Gastroesophageal sphincter (tissue), 4 donors: ENCODE data around the gene S1PR1. TPM values are rescaled to one million over a fixed set of nuclear protein-coding genes. Genes with fewer than 3 reads are reported as not detected.
"Not testable (repeated sequence)": the region's sequence is repeated elsewhere in the genome, so short reads cannot be mapped to it uniquely, and the experiment has no call there.

ENCODE experiments used
- ATAC-seq: fragments of 150-250 bp; one replicate; pipeline ENCODE4 v1.9.1; 2016; ENCODE audit warnings: mild to moderate bottlenecking, moderate library complexity
- H3K27ac ChIP-seq, 4 donors: fragments of 200-600 bp; sonication (generic) in 3 of 4; 1 replicate in 3 of 4; 2 replicates in 1 of 4; pipeline ENCODE4 v1.5.1; 2016 to 2019
- H3K27me3 ChIP-seq: fragments of 200-600 bp; sonication (generic); one replicate; pipeline ENCODE4 v1.5.1; 2019
- H3K36me3 ChIP-seq, 2 donors: fragments of 200-600 bp; sonication (generic); one replicate each; pipeline ENCODE4 v1.5.1; 2019; ENCODE audit warnings: control low read depth in 1 of 2
- H3K4me1 ChIP-seq, 3 donors: fragments of 200-600 bp; sonication (generic); 1 replicate in 2 of 3; 2 replicates in 1 of 3; pipeline ENCODE4 v1.5.1; 2016 to 2019; ENCODE audit warnings: control low read depth in 2 of 3
- H3K4me3 ChIP-seq, 2 donors: fragments of 200-600 bp; sonication (generic); one replicate each; pipeline ENCODE4 v1.5.1; 2019; ENCODE audit warnings: mild to moderate bottlenecking in 1 of 2, moderate library complexity in 1 of 2
- H3K9me3 ChIP-seq, 3 donors: fragments of 200-600 bp; sonication (generic); one replicate each; pipeline ENCODE4 v1.5.1; 2017 to 2019; ENCODE audit warnings: control low read depth in 2 of 3
- EP300 ChIP-seq: sonication (generic); formaldehyde crosslinking; IDR thresholded peaks from one replicate; pipeline ENCODE4 v1.6.1; 2017; ENCODE audit warnings: antibody characterized with exemption, mild to moderate bottlenecking
- POLR2A ChIP-seq, 2 donors: fragments of 450-650 bp; IDR thresholded peaks; one replicate each; pipeline ENCODE4 v1.6.1; 2017; ENCODE audit warnings: antibody characterized with exemption in 2 of 2, mild to moderate bottlenecking in 2 of 2, moderate library complexity in 1 of 2
- POLR2AphosphoS5 ChIP-seq: sonication (generic); formaldehyde crosslinking; IDR thresholded peaks from one replicate; pipeline ENCODE4 v1.6.1; 2017; ENCODE audit warnings: antibody characterized with exemption
- WGBS, 2 donors: methylation state at CpG; one replicate each; pipeline ENCODE4 v1.1.5; 2018; ENCODE audit warnings: low coverage in 1 of 2; 5-methylcytosine and 5-hydroxymethylcytosine counted together
- total RNA-seq, 4 donors: library from RNA; depleted of rRNA; stranded (reverse); fragments of >200 nt; gene quantifications; one replicate each; pipeline ENCODE4 v1.1.0, GENCODE V29; 2016
- TF ChIP-seq, protein P1 (sequence below), 4 experiments: fragments of 200-600 bp in 2 of 4; fragments of 450-650 bp in 2 of 4; sonication (generic) in 1 of 4; IDR thresholded peaks; one replicate each; pipeline ENCODE4 v1.5.1; 2017 to 2019; ENCODE audit warnings: antibody characterized with exemption in 4 of 4, mild to moderate bottlenecking in 2 of 4, moderate library complexity in 2 of 4

The S1PR1 gene
- total RNA-seq, 4 donors from 2014 or later = 13.9 to 73.6 (median 47.8) TPM

DNA sequence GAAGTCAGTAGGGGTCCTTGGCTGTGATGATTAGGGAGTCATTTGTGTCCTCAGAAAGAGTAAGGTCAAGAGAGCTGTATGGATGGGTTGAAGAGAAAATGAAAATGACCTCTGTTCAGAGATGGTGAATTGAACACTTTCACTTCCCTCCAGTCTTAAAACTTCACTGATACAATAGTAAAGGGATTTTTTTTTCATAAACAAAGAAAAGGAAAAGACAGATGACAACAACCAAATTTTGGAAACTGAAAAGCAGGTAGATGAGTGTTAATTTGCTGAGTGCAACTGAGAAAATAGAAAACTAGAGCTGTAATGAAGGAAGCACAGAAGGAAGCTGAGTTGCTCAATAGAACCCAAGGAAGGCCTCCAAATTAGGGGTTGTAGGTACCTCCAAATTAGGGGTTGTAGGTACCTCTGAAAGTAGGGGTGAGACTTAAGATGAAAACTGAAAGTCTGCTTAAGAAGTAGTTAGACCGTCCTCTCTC lies 14.8 kb upstream of the S1PR1 start:
- H3K4me1 ChIP-seq = no peaks in the 10 kb centered on the region
- no peaks in the 10 kb centered on the region for H3K36me3 ChIP-seq
- no peak for ATAC-seq
- no peaks in the 10 kb centered on the region for H3K27me3 ChIP-seq
- no peak overlapping the region for H3K4me3 ChIP-seq
- TF ChIP-seq EP300 = no peak
- no peak for TF ChIP-seq POLR2AphosphoS5
- TF ChIP-seq, protein P1, sequence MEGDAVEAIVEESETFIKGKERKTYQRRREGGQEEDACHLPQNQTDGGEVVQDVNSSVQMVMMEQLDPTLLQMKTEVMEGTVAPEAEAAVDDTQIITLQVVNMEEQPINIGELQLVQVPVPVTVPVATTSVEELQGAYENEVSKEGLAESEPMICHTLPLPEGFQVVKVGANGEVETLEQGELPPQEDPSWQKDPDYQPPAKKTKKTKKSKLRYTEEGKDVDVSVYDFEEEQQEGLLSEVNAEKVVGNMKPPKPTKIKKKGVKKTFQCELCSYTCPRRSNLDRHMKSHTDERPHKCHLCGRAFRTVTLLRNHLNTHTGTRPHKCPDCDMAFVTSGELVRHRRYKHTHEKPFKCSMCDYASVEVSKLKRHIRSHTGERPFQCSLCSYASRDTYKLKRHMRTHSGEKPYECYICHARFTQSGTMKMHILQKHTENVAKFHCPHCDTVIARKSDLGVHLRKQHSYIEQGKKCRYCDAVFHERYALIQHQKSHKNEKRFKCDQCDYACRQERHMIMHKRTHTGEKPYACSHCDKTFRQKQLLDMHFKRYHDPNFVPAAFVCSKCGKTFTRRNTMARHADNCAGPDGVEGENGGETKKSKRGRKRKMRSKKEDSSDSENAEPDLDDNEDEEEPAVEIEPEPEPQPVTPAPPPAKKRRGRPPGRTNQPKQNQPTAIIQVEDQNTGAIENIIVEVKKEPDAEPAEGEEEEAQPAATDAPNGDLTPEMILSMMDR (IDR thresholded peaks at IDR 0.05) = no peak
- no peak for TF ChIP-seq POLR2A (IDR thresholded peaks at IDR 0.05)
- no peak overlapping the region for H3K27ac ChIP-seq
- 91 to 100% methylated on average over 1 of the region's 1 CpG for WGBS, 2 donors
- no peaks in the 10 kb centered on the region for H3K9me3 ChIP-seq

DNA sequence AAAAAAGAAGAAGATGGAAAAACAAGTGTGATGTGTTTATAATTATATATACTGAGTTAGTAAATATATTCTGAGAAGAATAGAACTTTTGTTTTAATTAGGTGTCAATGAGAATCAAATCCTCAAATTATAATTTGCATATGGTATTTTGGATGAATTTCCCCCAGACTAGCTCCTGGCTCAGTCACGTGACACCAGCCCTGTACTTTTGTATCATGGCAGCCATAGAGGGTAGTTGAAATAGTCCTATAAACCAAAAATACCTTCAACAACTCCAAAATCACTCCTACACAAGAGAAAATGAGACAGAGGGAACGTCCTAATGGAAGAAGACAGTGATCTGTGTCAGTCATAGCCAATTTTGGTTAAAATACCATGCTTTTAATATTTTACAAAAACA lies 9.0 kb upstream of the S1PR1 start:
- TF ChIP-seq, protein P1 (IDR thresholded peaks at IDR 0.05) = no peak
- no peak for TF ChIP-seq POLR2AphosphoS5
- Histone ChIP-seq H3K36me3 (no peaks in the 10 kb centered on the region), H3K27ac (no peak overlapping the region), H3K4me1 (no peaks in the 10 kb centered on the region), H3K27me3 (no peaks in the 10 kb centered on the region), H3K4me3 (no peak overlapping the region), H3K9me3 (no peaks in the 10 kb centered on the region)
- WGBS, 2 donors = 59 to 75% methylated on average over 1 to 2 of the region's 2 CpGs
- no peak for ATAC-seq

DNA sequence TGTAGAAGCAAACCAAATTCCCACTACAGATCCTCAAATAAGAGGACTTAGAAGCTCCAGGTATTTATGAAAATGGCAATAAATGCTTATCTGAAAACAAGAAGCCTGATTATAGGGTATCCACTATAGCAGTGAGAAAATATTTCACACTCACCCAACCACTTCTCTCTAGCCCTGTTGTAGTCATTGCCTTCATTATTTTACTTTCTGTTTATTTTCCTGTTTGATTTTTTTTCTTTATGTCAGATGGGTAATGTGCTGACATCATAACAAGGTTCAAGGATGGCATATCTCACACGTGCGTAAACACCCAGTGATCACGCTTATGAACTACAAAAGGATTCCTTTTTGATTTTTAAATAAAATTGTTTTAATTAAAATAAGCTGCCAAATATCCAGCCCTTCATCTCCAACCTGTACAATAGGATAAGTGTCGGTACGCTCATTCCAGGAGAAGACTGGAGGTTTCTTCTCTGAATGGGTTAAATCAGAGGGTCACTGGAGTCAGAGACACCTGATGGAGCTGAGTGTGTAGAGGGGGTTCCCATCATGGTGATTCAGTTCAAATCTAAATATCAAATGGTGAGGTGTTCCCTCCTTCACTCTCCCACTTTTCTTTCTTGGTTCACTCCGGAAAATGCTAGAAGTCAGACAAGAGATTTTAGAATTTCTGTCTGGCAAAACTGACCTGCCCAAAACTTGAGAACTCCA lies 8.2 kb upstream of the S1PR1 start:
- Histone ChIP-seq H3K27ac (no peak overlapping the region), H3K4me1 (no peaks in the 10 kb centered on the region), H3K27me3 (no peaks in the 10 kb centered on the region), H3K36me3 (no peaks in the 10 kb centered on the region), H3K4me3 (no peak overlapping the region), H3K9me3 (no peaks in the 10 kb centered on the region)
- no peak for TF ChIP-seq EP300
- TF ChIP-seq, protein P1 (IDR thresholded peaks at IDR 0.05) = no peak
- TF ChIP-seq POLR2AphosphoS5 = no peak
- TF ChIP-seq POLR2A (IDR thresholded peaks at IDR 0.05) = no peak
- 79 to 88% methylated on average over 2 to 6 of the region's 6 CpGs for WGBS, 2 donors
- ATAC-seq = no peak

DNA sequence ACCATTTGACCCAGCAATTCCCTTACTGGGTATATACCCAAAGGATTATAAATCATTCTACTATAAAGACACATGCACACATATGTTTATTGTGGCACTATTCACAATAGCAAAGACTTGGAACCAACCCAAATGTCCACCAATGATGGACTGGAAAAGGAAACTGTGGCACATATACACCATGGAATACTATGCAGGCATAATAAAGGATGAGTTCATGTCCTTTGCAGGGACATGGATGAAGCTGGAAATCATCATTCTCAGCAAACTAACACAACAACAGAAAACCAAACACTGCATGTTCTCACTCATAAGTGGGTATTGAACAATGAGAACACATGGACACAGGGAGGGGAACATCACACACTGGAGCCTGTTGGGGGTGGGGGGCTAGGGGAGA lies 4.6 kb upstream of the S1PR1 start:
- H3K4me1 ChIP-seq, H3K9me3 ChIP-seq, H3K27me3 ChIP-seq, H3K27ac ChIP-seq, H3K4me3 ChIP-seq, H3K36me3 ChIP-seq, ATAC-seq: not testable (repeated sequence)

DNA sequence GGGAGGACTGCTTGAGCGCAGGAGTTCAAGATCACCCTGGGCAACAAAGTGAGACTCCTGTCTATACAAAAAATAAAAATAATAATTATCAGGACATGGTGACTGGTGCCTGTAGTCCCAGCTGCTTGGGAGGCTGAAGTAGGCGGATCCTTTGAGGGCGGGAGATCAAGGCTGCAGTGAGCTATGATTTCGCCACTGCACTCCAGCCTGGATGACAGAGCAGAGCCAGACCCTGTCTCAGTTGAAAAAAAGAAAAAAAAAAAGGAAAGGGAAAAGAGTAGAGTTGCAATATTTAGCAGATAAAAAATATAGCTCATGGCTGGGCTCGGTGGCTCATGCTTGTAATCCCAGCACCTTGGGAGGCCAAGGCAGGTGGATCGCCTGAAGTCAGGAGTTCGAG lies 3.3 kb upstream of the S1PR1 start:
- no peaks in the 10 kb centered on the region for H3K9me3 ChIP-seq
- TF ChIP-seq EP300 = no peak
- TF ChIP-seq POLR2A (IDR thresholded peaks at IDR 0.05) = no peak
- TF ChIP-seq, protein P1 (IDR thresholded peaks at IDR 0.05) = no peak
- TF ChIP-seq POLR2AphosphoS5 = no peak
- no peak for ATAC-seq
- H3K36me3 ChIP-seq = no peaks in the 10 kb centered on the region
- peaks cover 0 to 16% (median 4%) of the 10 kb centered on the region in 3 donors for H3K4me1 ChIP-seq
- no peak overlapping the region for H3K27ac ChIP-seq
- 80 to 91% methylated on average over 4 to 7 of the region's 7 CpGs for WGBS, 2 donors
- H3K27me3 ChIP-seq = no peaks in the 10 kb centered on the region
- no peak overlapping the region for H3K4me3 ChIP-seq
